A673 (cell line): ENCODE data around the gene CCDC201.

Experiments
- CTCF ChIP-seq: fragments of 300-800, 200-600 bp; sonication (generic); conservative IDR thresholded peaks from 2 replicates; pipeline ENCODE4 v1.5.1; 2017; ENCODE audit warnings: low read depth, mild to moderate bottlenecking, antibody characterized with exemption, low read length, moderate library complexity, mixed read lengths
- EZH2 ChIP-seq: fragments of 200-600 bp; sonication (generic); IDR thresholded peaks from 2 replicates; pipeline ENCODE4 v1.6.1; 2017; ENCODE audit warnings: borderline replicate concordance, low read depth, mild to moderate bottlenecking, mixed read lengths, antibody characterized with exemption, low read length; ENCODE audit not compliant: poor library complexity, severe bottlenecking

GRCh38 chr7:45873355-45873754 lies 473 bp upstream of the CCDC201 start:
- no peak for TF ChIP-seq CTCF
- TF ChIP-seq EZH2 = no peak
